Motor neuron (in vitro differentiated cells): ENCODE measurements around the gene BICRAL. TPM values are rescaled to one million over a fixed set of nuclear protein-coding genes. Genes with fewer than 3 reads are reported as not detected.
A peak's percentile ranks its signal among the peaks of the same experiment; 100 is the strongest.
"Not testable (repeated sequence)": the region's sequence is repeated elsewhere in the genome, so short reads cannot be mapped to it uniquely, and the experiment has no call there.

Source experiments
- ATAC-seq, 8 experiments: fragments of 200-7000 bp; cut with Tn5 transposase; replicated peaks in 6 of 8; 2 replicates each; pipeline ENCODE4 v1.8.0; 2021; ENCODE audit warnings: mild to moderate bottlenecking in 8 of 8, moderate library complexity in 8 of 8
- H3K27ac ChIP-seq, 2 donors: fragments of 250-450 bp; sonication (Bioruptor Pico); 2 replicates each; pipeline ENCODE4 v1.9.0; 2021; ENCODE audit warnings: antibody characterized with exemption in 2 of 2, mild to moderate bottlenecking in 2 of 2, moderate library complexity in 1 of 2
- H3K4me1 ChIP-seq, 2 donors: fragments of 250-450 bp; sonication (Bioruptor Pico); replicated peaks in 1 of 2; 2 replicates each; pipeline ENCODE4 v1.6.1; 2021; ENCODE audit warnings: antibody characterized with exemption in 2 of 2, mild to moderate bottlenecking in 2 of 2, moderate library complexity in 1 of 2
- H3K4me3 ChIP-seq, 5 donors: fragments of 250-450 bp; sonication (Bioruptor Pico); 2 replicates each; pipeline ENCODE4 v1.9.0; 2021; ENCODE audit warnings: antibody characterized with exemption in 5 of 5, mild to moderate bottlenecking in 5 of 5, moderate library complexity in 4 of 5
- WGBS, 10 experiments: fragments of 450-650 bp; shearing (Covaris generic); methylation state at CpG; one replicate each; pipeline ENCODE4 v1.0.0; 2022; 5-methylcytosine and 5-hydroxymethylcytosine counted together
- in situ Hi-C, 9 experiments: fragments of 400-800 bp; cut with MboI; loops; one replicate each; pipeline ENCODE4 v1.15.0; 2021; ENCODE audit warnings: low sequenced_read_pairs in 9 of 9, low pct_unique_long_range_greater_than_20kb in 2 of 9; ENCODE audit not compliant: unreplicated experiment in 9 of 9
- total RNA-seq, 8 experiments: library from RNA; unstranded; fragments of 300-600 nt; gene quantifications; 2 replicates each; pipeline versions ENCODE4 v1.2.3 to v1.2.4, GENCODE V29; 2022

The BICRAL gene
- total RNA-seq, 8 experiments from 2014 or later: 4.0 to 10.4 (median 8.8) TPM

GRCh38 chr6:42787063-42787472 lies 5.2 kb downstream of the BICRAL start:
- H3K4me1 ChIP-seq: peaks cover 35 to 39% of the 10 kb centered on the region in 2 donors
- no peak overlapping the region for H3K27ac ChIP-seq
- in situ Hi-C loops: no loop called here
- no peak overlapping the region for H3K4me3 ChIP-seq
- ATAC-seq: no peak
- 54 to 100% (median 89%) methylated on average over 1 to 2 of the region's 2 CpGs; no CpG with 5 or more reads in 2 of the 10 experiments for WGBS, 10 experiments

- Histone ChIP-seq H3K4me3 (no peak overlapping the region), H3K4me1 (peaks cover 35 to 39% of the 10 kb centered on the region in 2 donors), H3K27ac (no peak overlapping the region)
- in situ Hi-C loops: no loop called here
- ATAC-seq: no peak
- WGBS, 10 experiments: 40 to 100% (median 87%) methylated on average over 1 to 4 of the region's 4 CpGs; no CpG with 5 or more reads in 3 of the 10 experiments
Observed at GRCh38 chr6:42788671-42789070, 6.8 kb downstream of the BICRAL start.

- WGBS, 10 experiments: 10 to 86% (median 63%) methylated on average over 1 to 5 of the region's 5 CpGs; no CpG with 5 or more reads in 1 of the 10 experiments
- Histone ChIP-seq H3K4me3 (no peak overlapping the region), H3K27ac (no peak overlapping the region), H3K4me1 (peaks cover 28 to 32% of the 10 kb centered on the region in 2 donors)
- peak in 7 of 8 experiments; percentile 10 to 44 (median 20) for ATAC-seq
- in situ Hi-C loops: no loop called here
Observed at GRCh38 chr6:42790549-42791181, 8.8 kb downstream of the BICRAL start.

DNA sequence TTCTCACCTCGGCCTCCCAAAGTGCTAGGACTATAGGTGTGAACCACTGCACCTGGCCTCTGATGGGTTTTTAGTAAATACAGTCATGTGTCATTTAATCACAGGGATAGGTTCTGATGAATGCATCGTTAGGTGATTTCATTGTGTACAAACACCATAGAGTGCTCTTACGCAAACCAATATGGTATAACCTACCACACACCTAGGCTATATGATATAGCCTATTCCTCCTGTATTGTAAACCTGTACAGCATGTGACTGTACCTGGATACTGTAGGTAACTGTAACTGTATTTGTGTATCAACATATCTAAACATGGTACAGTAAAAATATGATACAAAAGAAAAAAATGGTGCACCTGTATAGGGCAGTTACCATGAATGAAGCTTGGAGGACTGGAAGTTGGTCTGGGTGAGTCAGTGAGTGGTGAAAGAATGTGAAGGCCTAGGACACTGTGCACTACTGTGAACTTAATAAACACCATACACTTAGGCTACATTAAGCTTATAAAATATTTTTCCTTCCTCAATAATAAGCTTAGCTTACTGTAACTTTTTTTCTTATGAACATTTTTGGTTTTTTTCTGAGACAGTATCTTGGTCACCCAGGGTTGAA lies 10.0 kb downstream of the BICRAL start:
- peaks cover 17 to 20% of the 10 kb centered on the region in 2 donors for H3K4me1 ChIP-seq
- 71 to 100% (median 86%) methylated on average over 1 to 3 of the region's 3 CpGs; no CpG with 5 or more reads in 2 of the 10 experiments for WGBS, 10 experiments
- no peak overlapping the region for H3K4me3 ChIP-seq
- in situ Hi-C loops: no loop called here
- H3K27ac ChIP-seq: no peak overlapping the region
- ATAC-seq: no peak

DNA sequence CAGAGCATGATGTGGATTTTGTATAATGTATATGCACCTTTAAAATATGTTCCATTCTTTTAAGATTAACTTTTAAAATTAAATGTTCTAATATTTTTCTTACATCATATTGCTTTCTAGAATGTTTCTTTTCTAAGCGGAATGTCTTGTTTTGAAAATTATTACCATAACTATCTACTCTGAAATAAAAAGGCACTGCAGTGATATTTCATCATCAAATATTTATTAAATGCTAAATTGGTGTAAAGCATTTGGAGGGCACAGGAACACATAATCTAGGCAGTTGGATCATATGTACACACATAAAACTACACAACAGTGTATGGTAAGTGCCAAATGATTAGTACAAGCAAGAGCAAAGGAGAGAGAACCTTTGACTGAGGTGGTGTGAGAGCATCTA lies 13.8 kb downstream of the BICRAL start:
- 29 to 100% (median 89%) methylated on average over 1 of the region's 1 CpG for WGBS, 10 experiments
- in situ Hi-C loops: no loop called here
- Histone ChIP-seq H3K4me3 (no peak overlapping the region), H3K27ac (no peak overlapping the region), H3K4me1 (peaks cover 2 to 3% of the 10 kb centered on the region in 2 donors)
- no peak for ATAC-seq

GRCh38 chr6:42796171-42796570 lies 14.3 kb downstream of the BICRAL start:
- Histone ChIP-seq H3K4me1 (no peaks in the 10 kb centered on the region), H3K4me3 (no peak overlapping the region), H3K27ac (no peak overlapping the region)
- ATAC-seq: no peak
- in situ Hi-C loops: no loop called here
- 40 to 100% (median 89%) methylated on average over 1 to 4 of the region's 4 CpGs; no CpG with 5 or more reads in 2 of the 10 experiments for WGBS, 10 experiments

GRCh38 chr6:42797696-42798095 lies 15.8 kb downstream of the BICRAL start:
- H3K4me1 ChIP-seq, H3K27ac ChIP-seq, H3K4me3 ChIP-seq, in situ Hi-C loops: not testable (repeated sequence)
- WGBS, 10 experiments: 83 to 100% (median 97%) methylated on average over 1 to 3 of the region's 3 CpGs; no CpG with 5 or more reads in 2 of the 10 experiments
- peak in 1 of 8 experiments; percentile 60 for ATAC-seq

DNA sequence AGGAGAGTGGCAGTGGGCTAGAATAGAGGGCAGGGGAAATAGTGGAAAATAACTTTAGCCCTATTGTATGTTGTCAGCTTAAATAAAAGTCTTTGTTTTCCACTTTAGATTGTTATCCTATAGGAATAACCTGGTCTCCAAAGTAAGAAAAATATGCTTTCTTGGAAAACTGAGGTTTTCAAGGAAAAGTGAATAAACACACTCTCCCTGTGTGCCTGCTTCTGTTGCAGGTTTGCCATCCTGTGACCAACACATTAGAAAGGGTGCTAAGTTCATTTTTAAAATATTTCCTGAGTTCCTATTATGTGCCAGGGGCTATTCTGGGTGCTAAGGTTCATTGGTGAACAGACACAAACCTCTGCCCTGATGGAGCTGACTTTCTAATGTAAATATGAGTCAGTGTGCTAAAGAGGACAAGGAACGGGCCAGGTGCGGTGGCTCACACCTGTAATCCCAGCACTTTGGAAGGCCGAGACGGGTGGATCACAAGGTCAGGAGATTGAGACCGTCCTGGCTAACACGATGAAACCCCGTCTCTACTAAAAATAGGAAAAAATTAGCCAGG lies 23.5 kb downstream of the BICRAL start:
- in situ Hi-C loops: no loop called here
- Histone ChIP-seq H3K4me3 (no peak overlapping the region), H3K4me1 (no peaks in the 10 kb centered on the region), H3K27ac (no peak overlapping the region)
- 72 to 100% (median 90%) methylated on average over 2 to 3 of the region's 7 CpGs; no CpG with 5 or more reads in 5 of the 10 experiments for WGBS, 10 experiments
- ATAC-seq: no peak

DNA sequence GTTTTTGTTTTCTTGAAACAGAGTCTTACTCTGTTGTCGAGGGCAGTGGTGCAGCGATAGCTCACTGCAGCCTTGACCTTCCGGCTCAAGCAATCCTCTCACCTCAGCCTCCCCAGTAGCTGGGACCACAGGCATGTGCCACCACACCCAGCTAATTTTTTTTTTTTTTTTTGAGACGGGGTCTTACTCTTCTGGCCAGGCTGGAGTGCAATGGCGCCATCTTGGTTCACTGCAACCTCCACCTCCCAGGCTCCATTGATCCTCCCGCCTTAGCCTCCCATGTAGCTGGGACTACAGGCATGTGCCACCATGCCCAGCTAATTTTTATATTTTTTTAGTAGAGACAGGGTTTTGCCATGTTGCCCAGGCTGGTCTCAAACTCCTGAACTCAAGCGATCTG lies 24.5 kb downstream of the BICRAL start:
- ATAC-seq, in situ Hi-C loops: not testable (repeated sequence)
- WGBS, 10 experiments: 93 to 100% (median 100%) methylated on average over 2 to 4 of the region's 7 CpGs; no CpG with 5 or more reads in 5 of the 10 experiments

DNA sequence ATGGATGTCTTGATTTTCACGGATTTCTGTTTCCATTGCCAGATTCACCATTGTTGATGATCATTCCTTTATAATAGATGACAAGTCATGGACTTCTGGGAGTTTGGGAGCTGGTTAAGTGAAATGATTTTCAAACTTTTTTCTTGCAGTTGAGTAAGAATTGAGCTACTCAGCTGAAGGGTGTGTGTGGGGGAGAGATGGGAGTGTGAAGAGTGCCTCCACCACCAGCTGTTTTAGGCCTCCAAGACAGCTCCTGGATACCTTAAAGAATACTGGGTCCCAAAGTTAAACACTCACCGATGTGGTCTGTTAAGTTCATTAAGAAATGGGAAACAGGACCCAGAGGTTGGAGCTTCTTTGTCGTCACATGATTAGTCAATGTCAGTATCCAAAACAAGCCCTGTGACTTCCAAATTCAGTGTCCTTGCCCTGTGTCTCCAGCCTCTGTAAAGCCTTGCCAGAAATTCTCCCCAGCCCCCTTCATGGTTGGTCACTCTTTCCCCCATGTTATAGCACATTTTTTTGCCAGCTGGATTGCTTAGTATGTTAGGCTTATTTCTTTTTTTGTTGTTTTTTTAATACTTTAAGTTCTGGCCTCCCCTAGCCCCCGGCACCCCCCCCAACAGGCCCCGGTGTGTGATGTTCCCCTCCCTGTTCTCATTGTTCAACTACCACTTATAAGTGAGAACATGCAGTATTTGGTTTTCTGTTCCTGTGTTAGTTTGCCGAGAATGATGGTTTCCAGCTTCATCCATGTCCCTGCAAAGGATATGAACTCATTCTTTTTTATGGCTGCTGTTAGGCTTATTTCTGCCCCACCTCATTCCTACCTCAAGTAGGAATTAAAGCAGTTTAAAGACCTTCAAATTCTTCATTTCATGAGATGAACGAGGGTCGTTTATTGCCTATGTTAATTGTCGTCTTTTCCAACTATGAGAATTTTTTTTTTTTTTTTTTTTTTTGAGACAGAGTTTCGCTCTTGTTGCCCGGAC lies 26.9 kb downstream of the BICRAL start:
- Histone ChIP-seq H3K4me1 (no peaks in the 10 kb centered on the region), H3K4me3 (no peak overlapping the region), H3K27ac (no peak overlapping the region)
- 21 to 100% (median 76%) methylated on average over 2 to 8 of the region's 11 CpGs; no CpG with 5 or more reads in 1 of the 10 experiments for WGBS, 10 experiments
- ATAC-seq: no peak
- in situ Hi-C loops: no loop called here

More for the DNA sequence above, 24.5 kb downstream of the BICRAL start:
- H3K4me3 ChIP-seq, H3K4me1 ChIP-seq, H3K27ac ChIP-seq: not testable (repeated sequence)

- in situ Hi-C loops: no loop called here
- ATAC-seq: no peak
- Histone ChIP-seq H3K27ac (no peak overlapping the region), H3K4me1 (no peaks in the 10 kb centered on the region), H3K4me3 (no peak overlapping the region)
- WGBS, 10 experiments: 10 to 100% (median 68%) methylated on average over 1 to 2 of the region's 2 CpGs
Observed at GRCh38 chr6:42813074-42813645, 31.3 kb downstream of the BICRAL start.

DNA sequence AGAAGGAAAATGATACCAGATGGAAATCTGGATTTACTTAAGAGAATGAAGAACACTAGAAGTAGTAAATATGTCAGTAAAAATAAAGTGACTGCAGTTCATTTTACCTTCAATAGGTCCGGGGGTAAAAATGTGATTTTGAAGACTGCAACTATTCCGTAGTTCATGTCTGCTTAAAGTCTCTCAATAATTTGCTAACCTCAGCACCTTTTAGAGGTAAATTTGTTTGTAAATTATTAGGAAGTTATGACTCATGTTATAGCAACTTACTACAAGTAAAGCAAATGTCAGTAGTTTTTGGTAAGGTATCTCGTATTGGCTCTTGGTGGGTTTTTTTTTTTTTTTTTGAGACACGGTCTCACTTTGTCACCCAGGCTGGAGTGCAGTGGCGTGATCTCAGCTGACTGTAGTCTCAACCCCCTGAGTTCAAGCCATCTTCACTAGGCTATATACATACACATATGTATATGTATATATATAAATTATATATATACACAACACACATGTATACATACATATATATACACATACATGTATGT lies 32.1 kb downstream of the BICRAL start:
- in situ Hi-C loops: no loop called here
- no peak for ATAC-seq
- no peak overlapping the region for H3K4me3 ChIP-seq
- no peak overlapping the region for H3K27ac ChIP-seq
- WGBS, 10 experiments: 36 to 100% (median 80%) methylated on average over 1 to 5 of the region's 5 CpGs; no CpG with 5 or more reads in 1 of the 10 experiments
- no peaks in the 10 kb centered on the region for H3K4me1 ChIP-seq
